HepG2 (cell line): ENCODE data around the gene RBX1. TPM values are rescaled to one million over a fixed set of nuclear protein-coding genes. Genes with fewer than 3 reads are reported as not detected.

Source experiments
- DMTF1 ChIP-seq: sonication (generic); formaldehyde crosslinking; IDR thresholded peaks from 2 replicates; pipeline ENCODE4 v1.4.0; 2020; ENCODE audit warnings: mild to moderate bottlenecking, missing genetic modification reagents
- IRX3 ChIP-seq: sonication (generic); formaldehyde crosslinking; IDR thresholded peaks from 2 replicates; pipeline ENCODE4 v1.8.1; 2023; ENCODE audit warnings: mild to moderate bottlenecking, low read depth, missing genetic modification reagents, borderline replicate concordance
- KAT8 ChIP-seq: IDR thresholded peaks from 2 replicates; pipeline ENCODE4 v1.6.1; 2016; ENCODE audit warnings: missing genetic modification reagents, missing compliant biosample characterization
- LCORL ChIP-seq, 2 experiments: fragments of 450-650 bp in 1 of 2; sonication (generic) in 1 of 2; formaldehyde crosslinking in 1 of 2; IDR thresholded peaks; 2 replicates each; pipeline versions ENCODE4 v1.5.0 to v1.6.1; 2017 to 2020; ENCODE audit warnings: antibody characterized with exemption in 1 of 2, missing genetic modification reagents in 1 of 2
- RFX1 ChIP-seq: fragments of 450-650 bp; IDR thresholded peaks from 2 replicates; pipeline ENCODE4 v1.6.1; 2017
- RXRB ChIP-seq: IDR thresholded peaks from 2 replicates; pipeline ENCODE4 v1.6.1; 2016; ENCODE audit warnings: borderline replicate concordance, missing genetic modification reagents, missing compliant biosample characterization
- ZUFSP ChIP-seq: sonication (generic); formaldehyde crosslinking; IDR thresholded peaks from 2 replicates; pipeline ENCODE4 v1.9.0; 2021; ENCODE audit warnings: missing genetic modification reagents, mild to moderate bottlenecking, borderline replicate concordance
- polyA plus RNA-seq, 8 experiments: library from polyadenylated mRNA; depleted of rRNA in 3 of 8; stranded (reverse) in 7 of 8; unstranded in 1 of 8; fragments of >200 nt; fragmentation: Illumina TruSeq in 4 of 8; extraction: Trizol in 4 of 8; gene quantifications; 2 replicates each; pipeline versions ENCODE4 v1.2.1 to v1.2.3, GENCODE V29; 2011 to 2016; ENCODE audit warnings: low read depth in 4 of 8, missing spikeins in 1 of 8, mixed read lengths in 1 of 8; ENCODE audit not compliant: insufficient read depth in 1 of 8
- total RNA-seq, 5 experiments: library from RNA; depleted of rRNA; stranded (reverse); fragments of >200 nt; fragmentation: Illumina TruSeq; extraction: Trizol; gene quantifications; 2 replicates each; pipeline ENCODE4 v1.2.3, GENCODE V29; 2016; ENCODE audit warnings: low read depth in 1 of 5
- TF ChIP-seq, protein P1 (sequence below), 2 experiments: sonication (generic) in 1 of 2; formaldehyde crosslinking in 1 of 2; IDR thresholded peaks; 2 replicates each; pipeline versions ENCODE4 v1.6.1 to v1.9.0; 2014 to 2022; ENCODE audit warnings: antibody characterized with exemption in 1 of 2, borderline replicate concordance in 1 of 2, inconsistent platforms in 1 of 2, low read depth in 1 of 2, missing genetic modification reagents in 1 of 2
- TF ChIP-seq, protein P2 (sequence below): sonication (generic); formaldehyde crosslinking; IDR thresholded peaks from 2 replicates; pipeline ENCODE4 v1.4.0; 2020; ENCODE audit warnings: missing genetic modification reagents
- TF ChIP-seq, protein P3 (sequence below): IDR thresholded peaks from 2 replicates; pipeline ENCODE4 v1.6.1; 2012; ENCODE audit warnings: inconsistent platforms
- TF ChIP-seq, protein P4 (sequence below): sonication (generic); formaldehyde crosslinking; IDR thresholded peaks from 2 replicates; pipeline ENCODE4 v1.4.0; 2020; ENCODE audit warnings: missing genetic modification reagents

Gene RBX1
- total and polyA plus RNA-seq, 2 of the 13 experiments (the other 11 are each of a cell fraction or from before 2014, with no cell fraction given) = 84.9 to 90.2 TPM

DNA sequence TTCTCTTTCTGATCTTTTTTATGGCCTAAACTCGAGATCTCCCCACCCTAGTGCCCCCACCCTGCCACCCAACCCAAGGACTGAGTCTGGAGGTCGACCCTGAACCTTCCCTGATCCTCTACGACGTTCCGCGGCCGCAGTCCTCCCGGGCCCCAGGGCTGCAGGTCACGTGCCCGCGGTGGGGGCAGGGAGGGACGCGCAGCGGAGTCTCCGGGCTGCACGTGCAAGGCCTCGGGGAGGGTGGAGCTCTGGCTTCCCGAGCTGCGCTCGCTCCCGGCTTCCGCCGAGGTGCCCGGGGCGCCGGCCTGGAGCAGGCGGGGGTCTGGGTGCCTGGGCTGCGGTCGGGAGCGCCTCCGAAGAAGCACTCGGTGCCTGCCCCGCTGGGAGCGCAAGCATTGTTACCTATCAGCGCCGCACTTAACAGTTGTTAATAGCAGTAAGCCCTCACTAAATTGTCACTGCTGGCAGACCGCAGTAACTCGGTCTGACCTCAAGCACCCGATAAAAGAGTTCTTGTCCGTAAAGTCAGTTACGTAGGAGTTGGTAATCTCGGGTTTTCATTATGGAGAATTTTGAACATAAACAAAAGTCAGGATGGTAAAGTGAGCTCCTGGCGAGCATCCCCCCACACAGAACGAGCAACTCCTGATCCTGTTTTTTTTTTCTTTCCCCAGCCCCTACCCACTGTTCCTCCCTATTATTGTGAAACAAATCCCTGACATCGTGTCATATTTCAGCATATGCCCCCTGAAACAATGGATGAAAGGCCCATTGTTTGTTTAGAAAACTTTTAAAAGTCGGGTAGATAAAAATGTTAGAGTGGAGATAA lies 71.5 kb downstream of the RBX1 start (continued):
- TF ChIP-seq, protein P1, sequence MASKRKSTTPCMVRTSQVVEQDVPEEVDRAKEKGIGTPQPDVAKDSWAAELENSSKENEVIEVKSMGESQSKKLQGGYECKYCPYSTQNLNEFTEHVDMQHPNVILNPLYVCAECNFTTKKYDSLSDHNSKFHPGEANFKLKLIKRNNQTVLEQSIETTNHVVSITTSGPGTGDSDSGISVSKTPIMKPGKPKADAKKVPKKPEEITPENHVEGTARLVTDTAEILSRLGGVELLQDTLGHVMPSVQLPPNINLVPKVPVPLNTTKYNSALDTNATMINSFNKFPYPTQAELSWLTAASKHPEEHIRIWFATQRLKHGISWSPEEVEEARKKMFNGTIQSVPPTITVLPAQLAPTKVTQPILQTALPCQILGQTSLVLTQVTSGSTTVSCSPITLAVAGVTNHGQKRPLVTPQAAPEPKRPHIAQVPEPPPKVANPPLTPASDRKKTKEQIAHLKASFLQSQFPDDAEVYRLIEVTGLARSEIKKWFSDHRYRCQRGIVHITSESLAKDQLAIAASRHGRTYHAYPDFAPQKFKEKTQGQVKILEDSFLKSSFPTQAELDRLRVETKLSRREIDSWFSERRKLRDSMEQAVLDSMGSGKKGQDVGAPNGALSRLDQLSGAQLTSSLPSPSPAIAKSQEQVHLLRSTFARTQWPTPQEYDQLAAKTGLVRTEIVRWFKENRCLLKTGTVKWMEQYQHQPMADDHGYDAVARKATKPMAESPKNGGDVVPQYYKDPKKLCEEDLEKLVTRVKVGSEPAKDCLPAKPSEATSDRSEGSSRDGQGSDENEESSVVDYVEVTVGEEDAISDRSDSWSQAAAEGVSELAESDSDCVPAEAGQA (IDR thresholded peaks at IDR 0.05; ENCODE audit: low read depth) = no peak
- TF ChIP-seq, protein P1 (CRISPR knock-in tag; IDR thresholded peaks at IDR 0.05; ENCODE audit: borderline replicate concordance) = 0 out of 2 replicates have a peak, but pooled peaks have one; percentile 30
- peak; percentile 86 for TF ChIP-seq KAT8 (CRISPR knock-in tag)
- peak; percentile 67 for TF ChIP-seq RXRB
- TF ChIP-seq, protein P2, sequence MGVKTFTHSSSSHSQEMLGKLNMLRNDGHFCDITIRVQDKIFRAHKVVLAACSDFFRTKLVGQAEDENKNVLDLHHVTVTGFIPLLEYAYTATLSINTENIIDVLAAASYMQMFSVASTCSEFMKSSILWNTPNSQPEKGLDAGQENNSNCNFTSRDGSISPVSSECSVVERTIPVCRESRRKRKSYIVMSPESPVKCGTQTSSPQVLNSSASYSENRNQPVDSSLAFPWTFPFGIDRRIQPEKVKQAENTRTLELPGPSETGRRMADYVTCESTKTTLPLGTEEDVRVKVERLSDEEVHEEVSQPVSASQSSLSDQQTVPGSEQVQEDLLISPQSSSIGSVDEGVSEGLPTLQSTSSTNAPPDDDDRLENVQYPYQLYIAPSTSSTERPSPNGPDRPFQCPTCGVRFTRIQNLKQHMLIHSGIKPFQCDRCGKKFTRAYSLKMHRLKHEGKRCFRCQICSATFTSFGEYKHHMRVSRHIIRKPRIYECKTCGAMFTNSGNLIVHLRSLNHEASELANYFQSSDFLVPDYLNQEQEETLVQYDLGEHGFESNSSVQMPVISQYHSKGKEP (CRISPR knock-in tag) = 0 out of 2 replicates have a peak, but pooled peaks have one; percentile 33
- TF ChIP-seq RFX1 = no peak
- TF ChIP-seq, protein P3, sequence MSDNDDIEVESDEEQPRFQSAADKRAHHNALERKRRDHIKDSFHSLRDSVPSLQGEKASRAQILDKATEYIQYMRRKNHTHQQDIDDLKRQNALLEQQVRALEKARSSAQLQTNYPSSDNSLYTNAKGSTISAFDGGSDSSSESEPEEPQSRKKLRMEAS = peak; percentile 99
- TF ChIP-seq IRX3 (CRISPR knock-in tag) = peak; percentile 89
- no peak for TF ChIP-seq ZUFSP (CRISPR knock-in tag)
- TF ChIP-seq, protein P4, sequence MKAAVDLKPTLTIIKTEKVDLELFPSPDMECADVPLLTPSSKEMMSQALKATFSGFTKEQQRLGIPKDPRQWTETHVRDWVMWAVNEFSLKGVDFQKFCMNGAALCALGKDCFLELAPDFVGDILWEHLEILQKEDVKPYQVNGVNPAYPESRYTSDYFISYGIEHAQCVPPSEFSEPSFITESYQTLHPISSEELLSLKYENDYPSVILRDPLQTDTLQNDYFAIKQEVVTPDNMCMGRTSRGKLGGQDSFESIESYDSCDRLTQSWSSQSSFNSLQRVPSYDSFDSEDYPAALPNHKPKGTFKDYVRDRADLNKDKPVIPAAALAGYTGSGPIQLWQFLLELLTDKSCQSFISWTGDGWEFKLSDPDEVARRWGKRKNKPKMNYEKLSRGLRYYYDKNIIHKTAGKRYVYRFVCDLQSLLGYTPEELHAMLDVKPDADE (CRISPR knock-in tag) = peak; percentile 88; the same call in 1 of the 2 replicates
- no peak for TF ChIP-seq LCORL (IDR thresholded peaks at IDR 0.05)
- TF ChIP-seq LCORL (CRISPR knock-in tag; IDR thresholded peaks at IDR 0.05) = peak; percentile 80
- TF ChIP-seq DMTF1 (CRISPR knock-in tag) = no peak
